ENCODE data around the gene ZEB2.

Gene ZEB2

GRCh38 chr2:144475569-144476275, 44.2 kb downstream of the ZEB2 start:
- H3K9me3 ChIP-seq (ENCODE audit: control extremely low read depth in 1 of 5, control insufficient read depth in 4 of 5, insufficient read depth in 2 of 5, low read depth in 1 of 5, low read length in 4 of 5), result no peaks in the 10 kb centered on the region
- DNase-seq, result no peak
- peaks cover 8 to 66% (median 34%) of the 10 kb centered on the region in 4 experiments for H3K36me3 ChIP-seq (ENCODE audit: control insufficient read depth in 4 of 4, insufficient read depth in 4 of 4, low read length in 3 of 4)
- ChIA-PET CTCF (interaction anchor here (1.0 to 3.5 kb wide), 5 partner anchors 11 to 38 kb away, joined by 3 to 17 read pairs (median 3); no protein-coding TSS in a partner anchor), POLR2A (no interaction called here)
- H3K4me3 ChIP-seq (ENCODE audit: control insufficient read depth in 1 of 7, extremely low read depth in 1 of 7, insufficient read depth in 4 of 7, low read depth in 2 of 7, low read length in 6 of 7), result no peak overlapping the region
- peaks cover 2 to 48% (median 15%) of the 10 kb centered on the region in 4 experiments for H3K4me1 ChIP-seq (ENCODE audit: control extremely low read depth in 1 of 4, control insufficient read depth in 4 of 4, insufficient read depth in 4 of 4, low read length in 3 of 4)
- H3K27ac ChIP-seq (ENCODE audit: insufficient read depth in 1 of 2, low read depth in 1 of 2, low read length in 2 of 2, poor library complexity in 1 of 2, severe bottlenecking in 2 of 2), result no peak overlapping the region
- 94% methylated on average over 3 of the region's 6 CpGs for WGBS (ENCODE audit: insufficient coverage)
- H3K27me3 ChIP-seq (replicated peaks in 2 of 5; ENCODE audit: control insufficient read depth in 4 of 5, insufficient read depth in 5 of 5, low read length in 4 of 5), result no peaks in the 10 kb centered on the region

DNA sequence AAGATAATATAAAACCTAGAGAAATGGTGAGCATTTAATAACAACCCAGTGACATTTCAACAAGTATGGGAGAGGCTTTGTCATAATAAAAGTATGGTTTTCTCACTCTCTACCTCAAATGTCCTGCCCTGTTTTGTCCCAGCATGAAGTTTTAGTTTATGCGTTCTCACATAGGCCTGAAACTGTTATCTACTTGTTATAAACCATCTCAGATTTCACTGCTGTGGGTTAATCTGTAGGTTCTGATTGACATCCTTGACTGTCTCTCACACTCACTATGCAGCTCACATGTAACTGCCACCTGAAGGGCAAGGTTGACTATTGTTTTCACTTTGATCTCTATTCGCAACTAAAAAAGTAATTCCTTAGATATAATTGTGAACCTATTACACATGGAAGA, 44.9 kb downstream of the ZEB2 start:
- Histone ChIP-seq H3K9me3 (ENCODE audit: control extremely low read depth in 1 of 5, control insufficient read depth in 4 of 5, insufficient read depth in 2 of 5, low read depth in 1 of 5, low read length in 4 of 5) (no peaks in the 10 kb centered on the region), H3K4me3 (ENCODE audit: control insufficient read depth in 1 of 7, extremely low read depth in 1 of 7, insufficient read depth in 4 of 7, low read depth in 2 of 7, low read length in 6 of 7) (no peak overlapping the region), H3K27ac (ENCODE audit: insufficient read depth in 1 of 2, low read depth in 1 of 2, low read length in 2 of 2, poor library complexity in 1 of 2, severe bottlenecking in 2 of 2) (no peak overlapping the region), H3K27me3 (replicated peaks in 2 of 5; ENCODE audit: control insufficient read depth in 4 of 5, insufficient read depth in 5 of 5, low read length in 4 of 5) (no peaks in the 10 kb centered on the region), H3K36me3 (ENCODE audit: control insufficient read depth in 4 of 4, insufficient read depth in 4 of 4, low read length in 3 of 4) (peaks cover 8 to 66% (median 35%) of the 10 kb centered on the region in 4 experiments), H3K4me1 (ENCODE audit: control extremely low read depth in 1 of 4, control insufficient read depth in 4 of 4, insufficient read depth in 4 of 4, low read length in 3 of 4) (peaks cover 2 to 46% (median 15%) of the 10 kb centered on the region in 4 experiments)
- DNase-seq, result no peak
- no CpG with 5 or more reads among the region's 2 CpGs for WGBS (ENCODE audit: insufficient coverage)
- CTCF ChIA-PET, result interaction anchor here (1.0 to 3.5 kb wide), 4 partner anchors 10 to 37 kb away, joined by 3 to 17 read pairs (median 4); no protein-coding TSS in a partner anchor
- POLR2A ChIA-PET, result no interaction called here

DNA sequence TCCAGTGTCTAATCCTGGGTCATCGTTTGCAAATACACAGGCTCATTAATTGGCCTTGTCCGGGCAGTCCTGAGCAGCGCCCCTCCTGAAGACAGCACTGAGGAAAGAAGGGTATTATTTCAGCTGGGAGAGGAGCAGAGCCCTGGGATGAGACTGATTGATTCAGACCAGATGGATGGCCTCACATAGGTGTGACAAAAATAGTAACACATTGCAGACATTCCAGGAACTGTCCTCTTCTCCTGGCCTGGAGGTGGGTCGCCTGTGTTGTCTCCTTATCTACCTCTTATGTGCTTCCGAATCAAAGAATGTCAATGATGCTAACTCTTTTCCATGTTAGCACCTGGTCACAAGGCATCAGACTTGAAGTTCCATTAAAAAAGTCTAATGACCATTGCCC, 45.9 kb downstream of the ZEB2 start:
- POLR2A ChIA-PET, result interaction anchor here (0.6 kb wide), 1 partner anchor 55 kb away, joined by 4 read pairs; no protein-coding TSS in a partner anchor
- no peak overlapping the region for H3K4me3 ChIP-seq (ENCODE audit: control insufficient read depth in 1 of 7, extremely low read depth in 1 of 7, insufficient read depth in 4 of 7, low read depth in 2 of 7, low read length in 6 of 7)
- H3K27me3 ChIP-seq (replicated peaks in 2 of 5; ENCODE audit: control insufficient read depth in 4 of 5, insufficient read depth in 5 of 5, low read length in 4 of 5), result no peaks in the 10 kb centered on the region
- peaks cover 8 to 64% (median 36%) of the 10 kb centered on the region in 4 experiments for H3K36me3 ChIP-seq (ENCODE audit: control insufficient read depth in 4 of 4, insufficient read depth in 4 of 4, low read length in 3 of 4)
- CTCF ChIA-PET, result no interaction called here
- H3K9me3 ChIP-seq (ENCODE audit: control extremely low read depth in 1 of 5, control insufficient read depth in 4 of 5, insufficient read depth in 2 of 5, low read depth in 1 of 5, low read length in 4 of 5), result no peaks in the 10 kb centered on the region
- no peak overlapping the region for H3K27ac ChIP-seq (ENCODE audit: insufficient read depth in 1 of 2, low read depth in 1 of 2, low read length in 2 of 2, poor library complexity in 1 of 2, severe bottlenecking in 2 of 2)
- no peak for DNase-seq
- peaks cover 5 to 44% (median 15%) of the 10 kb centered on the region in 4 experiments for H3K4me1 ChIP-seq (ENCODE audit: control extremely low read depth in 1 of 4, control insufficient read depth in 4 of 4, insufficient read depth in 4 of 4, low read length in 3 of 4)
- 100% methylated on average over 5 of the region's 5 CpGs for whole genome bisulfite sequencing (ENCODE audit: insufficient coverage)

DNA sequence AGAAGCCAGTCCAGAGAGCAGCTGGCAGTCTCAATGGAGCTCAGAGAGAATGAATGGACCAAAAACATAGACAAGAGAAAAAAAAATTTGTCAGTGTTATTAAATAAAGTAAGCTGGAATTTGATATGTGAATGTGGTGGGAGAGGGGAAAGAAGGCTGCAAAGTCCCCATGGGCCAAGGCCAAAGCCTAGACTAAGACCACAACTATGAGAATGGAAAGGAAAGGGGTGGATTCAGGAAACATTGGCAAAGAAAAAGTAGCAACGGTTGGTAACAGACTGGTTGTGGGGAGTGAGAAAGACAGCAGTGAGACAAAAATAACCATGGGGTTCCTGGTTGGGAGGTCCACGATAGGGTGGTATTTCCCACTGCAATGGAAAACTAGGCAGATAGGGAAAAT, 47.0 kb downstream of the ZEB2 start:
- H3K9me3 ChIP-seq (ENCODE audit: control extremely low read depth in 1 of 5, control insufficient read depth in 4 of 5, insufficient read depth in 2 of 5, low read depth in 1 of 5, low read length in 4 of 5), result no peaks in the 10 kb centered on the region
- ChIA-PET CTCF (interaction anchor here (0.9 kb wide), 1 partner anchor 31 kb away, joined by 3 read pairs; no protein-coding TSS in a partner anchor), POLR2A (no interaction called here)
- H3K4me1 ChIP-seq (ENCODE audit: control extremely low read depth in 1 of 4, control insufficient read depth in 4 of 4, insufficient read depth in 4 of 4, low read length in 3 of 4), result peaks cover 5 to 44% (median 15%) of the 10 kb centered on the region in 4 experiments
- no peak overlapping the region for H3K4me3 ChIP-seq (ENCODE audit: control insufficient read depth in 1 of 7, extremely low read depth in 1 of 7, insufficient read depth in 4 of 7, low read depth in 2 of 7, low read length in 6 of 7)
- no peak overlapping the region for H3K27ac ChIP-seq (ENCODE audit: insufficient read depth in 1 of 2, low read depth in 1 of 2, low read length in 2 of 2, poor library complexity in 1 of 2, severe bottlenecking in 2 of 2)
- no peak for DNase-seq
- peaks cover 7 to 60% (median 38%) of the 10 kb centered on the region in 4 experiments for H3K36me3 ChIP-seq (ENCODE audit: control insufficient read depth in 4 of 4, insufficient read depth in 4 of 4, low read length in 3 of 4)
- 0% methylated on average over 1 of the region's 2 CpGs for WGBS (ENCODE audit: insufficient coverage)
- no peaks in the 10 kb centered on the region for H3K27me3 ChIP-seq (replicated peaks in 2 of 5; ENCODE audit: control insufficient read depth in 4 of 5, insufficient read depth in 5 of 5, low read length in 4 of 5)

DNA sequence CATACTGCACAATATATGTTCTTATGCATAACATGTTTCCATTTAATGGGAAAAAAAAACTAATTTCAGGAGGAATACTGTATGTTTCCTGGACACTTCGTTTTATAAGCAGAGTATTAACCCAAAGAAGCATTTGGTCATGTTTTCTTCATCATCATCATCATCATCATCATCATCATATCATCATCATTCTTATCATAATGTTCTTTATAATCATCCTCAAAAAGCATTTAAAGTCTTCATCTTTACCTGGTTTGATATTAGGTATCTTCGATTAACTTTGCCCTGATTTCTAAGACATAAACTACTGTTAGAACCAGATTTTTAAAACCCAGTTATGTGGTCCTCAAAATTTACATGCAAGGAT, 47.9 kb downstream of the ZEB2 start:
- Histone ChIP-seq H3K9me3 (ENCODE audit: control extremely low read depth in 1 of 5, control insufficient read depth in 4 of 5, insufficient read depth in 2 of 5, low read depth in 1 of 5, low read length in 4 of 5) (no peaks in the 10 kb centered on the region), H3K27me3 (replicated peaks in 2 of 5; ENCODE audit: control insufficient read depth in 4 of 5, insufficient read depth in 5 of 5, low read length in 4 of 5) (no peaks in the 10 kb centered on the region), H3K27ac (ENCODE audit: insufficient read depth in 1 of 2, low read depth in 1 of 2, low read length in 2 of 2, poor library complexity in 1 of 2, severe bottlenecking in 2 of 2) (no peak overlapping the region), H3K4me1 (ENCODE audit: control extremely low read depth in 1 of 4, control insufficient read depth in 4 of 4, insufficient read depth in 4 of 4, low read length in 3 of 4) (peaks cover 5 to 39% (median 15%) of the 10 kb centered on the region in 4 experiments), H3K36me3 (ENCODE audit: control insufficient read depth in 4 of 4, insufficient read depth in 4 of 4, low read length in 3 of 4) (peaks cover 6 to 51% (median 32%) of the 10 kb centered on the region in 4 experiments), H3K4me3 (ENCODE audit: control insufficient read depth in 1 of 7, extremely low read depth in 1 of 7, insufficient read depth in 4 of 7, low read depth in 2 of 7, low read length in 6 of 7) (no peak overlapping the region)
- ChIA-PET POLR2A (no interaction called here), CTCF (interaction anchor here (0.7 kb wide), 1 partner anchor 347 kb away, joined by 3 read pairs; no protein-coding TSS in a partner anchor)
- DNase-seq, result no peak
- 100% methylated on average over 1 of the region's 2 CpGs for WGBS (ENCODE audit: insufficient coverage)

DNA sequence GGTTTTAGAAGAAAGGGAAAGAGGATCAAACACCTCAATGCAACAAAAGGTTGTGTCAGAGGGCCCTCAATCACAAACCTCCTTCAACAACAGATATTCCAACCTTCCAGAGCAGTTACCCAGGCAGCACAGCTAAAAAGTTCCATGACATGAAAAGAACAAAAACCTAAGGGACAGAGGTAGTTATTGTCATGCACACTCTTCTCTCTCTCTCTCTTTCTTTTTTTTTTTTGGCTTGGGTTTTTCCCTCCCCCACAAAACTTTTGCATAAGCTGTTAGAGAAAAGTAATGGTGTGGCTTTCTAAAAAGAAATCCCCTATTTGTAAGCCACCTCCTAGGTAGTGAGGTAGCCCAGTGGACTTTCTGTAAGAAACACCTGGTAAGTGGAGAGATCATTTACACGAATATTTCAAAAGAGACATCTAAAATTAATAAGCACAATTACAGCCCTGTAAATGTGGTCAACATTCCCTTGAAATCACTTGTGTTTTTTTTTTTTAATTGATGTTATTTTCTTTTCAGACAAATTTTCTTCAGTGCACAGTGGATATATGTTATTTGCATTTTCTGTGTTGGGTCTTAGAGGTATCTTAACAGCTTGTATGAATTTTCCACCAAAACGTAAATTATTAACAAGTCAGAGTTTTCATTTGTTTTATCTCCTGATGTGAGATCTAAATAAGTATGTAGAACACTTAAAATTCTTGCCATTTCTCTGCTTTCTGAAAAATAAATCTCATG, 48.4 kb downstream of the ZEB2 start:
- Histone ChIP-seq H3K36me3 (ENCODE audit: control insufficient read depth in 4 of 4, insufficient read depth in 4 of 4, low read length in 3 of 4) (peaks cover 9 to 53% (median 32%) of the 10 kb centered on the region in 4 experiments), H3K27me3 (replicated peaks in 2 of 5; ENCODE audit: control insufficient read depth in 4 of 5, insufficient read depth in 5 of 5, low read length in 4 of 5) (no peaks in the 10 kb centered on the region), H3K4me1 (ENCODE audit: control extremely low read depth in 1 of 4, control insufficient read depth in 4 of 4, insufficient read depth in 4 of 4, low read length in 3 of 4) (peaks cover 5 to 34% (median 14%) of the 10 kb centered on the region in 4 experiments), H3K4me3 (ENCODE audit: control insufficient read depth in 1 of 7, extremely low read depth in 1 of 7, insufficient read depth in 4 of 7, low read depth in 2 of 7, low read length in 6 of 7) (no peak overlapping the region), H3K9me3 (ENCODE audit: control extremely low read depth in 1 of 5, control insufficient read depth in 4 of 5, insufficient read depth in 2 of 5, low read depth in 1 of 5, low read length in 4 of 5) (no peaks in the 10 kb centered on the region), H3K27ac (ENCODE audit: insufficient read depth in 1 of 2, low read depth in 1 of 2, low read length in 2 of 2, poor library complexity in 1 of 2, severe bottlenecking in 2 of 2) (no peak overlapping the region)
- peak in 2 of 3 donors; percentile 43 to 45 for DNase-seq
- POLR2A ChIA-PET, result no interaction called here
- CTCF ChIA-PET, result interaction anchor here (0.7 kb wide), 1 partner anchor 347 kb away, joined by 3 read pairs; no protein-coding TSS in a partner anchor
- no CpG with 5 or more reads among the region's 2 CpGs for WGBS (ENCODE audit: insufficient coverage)
